ENCODE results near the gene S100A7. TPM values are rescaled to one million over a fixed set of nuclear protein-coding genes. Genes with fewer than 3 reads are reported as not detected.

Gene S100A7
- total RNA-seq, 4 donors from 2014 or later, result 12.2 to 46.8 (median 31.3) TPM

DNA sequence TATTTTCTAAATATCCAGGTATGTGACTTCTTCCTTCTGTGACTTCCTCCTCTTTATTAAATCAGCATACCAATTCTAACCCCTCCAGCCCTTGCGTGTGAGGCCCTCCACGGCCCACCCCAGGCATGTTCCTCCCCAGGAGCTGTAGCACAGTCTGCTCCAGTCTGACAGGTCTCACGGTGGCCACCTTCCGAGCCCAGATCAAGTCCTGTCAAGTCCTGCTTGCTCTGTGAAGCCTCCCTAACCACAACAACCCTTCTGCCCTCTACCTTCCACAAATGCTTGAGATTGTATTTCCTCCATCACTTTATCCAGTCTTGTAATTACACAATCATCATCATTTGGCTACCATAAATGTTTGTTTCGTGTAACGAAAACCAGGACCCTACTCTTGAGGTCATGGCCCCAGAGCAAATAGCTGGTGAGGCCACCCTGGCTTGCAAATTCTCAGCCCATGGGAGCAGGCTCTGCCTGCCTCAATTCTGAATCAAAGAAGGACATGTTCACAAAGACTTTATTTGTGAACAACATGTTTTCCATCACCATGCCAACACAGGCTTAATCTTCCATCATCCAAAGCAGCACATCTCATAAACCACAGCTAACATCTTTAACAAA is 33.0 kb upstream of the S100A7 start:
- WGBS, 2 donors, result 52 to 59% methylated on average over 6 of the region's 6 CpGs
- intact Hi-C loops (cut with DNase I; ENCODE audit: low total_unique reads), result no loop called here
- no peak for DNase-seq (ENCODE audit: low spot score in 2 of 2)
- TF ChIP-seq, protein P1, sequence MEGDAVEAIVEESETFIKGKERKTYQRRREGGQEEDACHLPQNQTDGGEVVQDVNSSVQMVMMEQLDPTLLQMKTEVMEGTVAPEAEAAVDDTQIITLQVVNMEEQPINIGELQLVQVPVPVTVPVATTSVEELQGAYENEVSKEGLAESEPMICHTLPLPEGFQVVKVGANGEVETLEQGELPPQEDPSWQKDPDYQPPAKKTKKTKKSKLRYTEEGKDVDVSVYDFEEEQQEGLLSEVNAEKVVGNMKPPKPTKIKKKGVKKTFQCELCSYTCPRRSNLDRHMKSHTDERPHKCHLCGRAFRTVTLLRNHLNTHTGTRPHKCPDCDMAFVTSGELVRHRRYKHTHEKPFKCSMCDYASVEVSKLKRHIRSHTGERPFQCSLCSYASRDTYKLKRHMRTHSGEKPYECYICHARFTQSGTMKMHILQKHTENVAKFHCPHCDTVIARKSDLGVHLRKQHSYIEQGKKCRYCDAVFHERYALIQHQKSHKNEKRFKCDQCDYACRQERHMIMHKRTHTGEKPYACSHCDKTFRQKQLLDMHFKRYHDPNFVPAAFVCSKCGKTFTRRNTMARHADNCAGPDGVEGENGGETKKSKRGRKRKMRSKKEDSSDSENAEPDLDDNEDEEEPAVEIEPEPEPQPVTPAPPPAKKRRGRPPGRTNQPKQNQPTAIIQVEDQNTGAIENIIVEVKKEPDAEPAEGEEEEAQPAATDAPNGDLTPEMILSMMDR (IDR thresholded peaks at IDR 0.05), result no peak
- TF ChIP-seq POLR2A (IDR thresholded peaks at IDR 0.05), result no peak
- H3K4me3 ChIP-seq (ENCODE audit: low read depth, poor library complexity, severe bottlenecking), result no peak overlapping the region

DNA sequence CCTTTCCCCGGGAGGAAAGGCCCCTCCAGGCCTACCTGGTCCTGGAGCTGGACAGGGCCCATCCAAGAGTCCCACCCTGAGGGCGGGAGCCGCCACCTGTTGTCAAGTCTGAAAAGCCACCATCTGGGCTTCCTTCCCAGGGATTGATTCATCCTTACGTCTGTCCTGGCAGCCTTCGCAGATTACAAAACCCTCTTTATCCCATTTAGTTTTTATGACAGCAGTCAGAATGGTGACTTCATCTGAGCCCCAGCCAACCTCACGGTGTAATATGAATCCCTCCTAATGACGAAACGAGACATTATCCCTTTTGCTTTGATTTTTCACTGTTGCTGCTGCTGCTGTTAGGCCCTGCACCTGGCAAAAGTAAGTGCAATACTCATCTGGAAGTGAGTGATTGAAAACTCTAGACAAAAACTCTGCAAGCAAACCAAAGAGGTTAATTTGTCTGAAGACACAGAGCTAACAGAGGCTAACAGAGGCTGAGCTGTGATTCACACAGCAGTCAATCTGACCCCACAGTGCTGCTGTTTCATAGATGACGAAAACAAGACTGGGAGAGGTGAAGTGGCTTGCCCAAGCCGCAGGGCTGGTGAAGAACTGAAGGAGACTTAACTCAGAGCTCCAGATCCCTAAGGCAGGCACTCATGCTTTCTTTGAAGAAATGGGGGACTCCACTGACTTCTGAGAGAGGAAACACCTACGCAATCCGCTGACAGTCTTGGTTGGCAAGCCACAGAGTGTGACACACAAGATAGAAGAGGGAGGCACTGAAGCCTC is 30.0 kb upstream of the S100A7 start:
- intact Hi-C loops (cut with DNase I; ENCODE audit: low total_unique reads), result no loop called here
- TF ChIP-seq POLR2A (IDR thresholded peaks at IDR 0.05), result no peak
- TF ChIP-seq, protein P1 (IDR thresholded peaks at IDR 0.05), result no peak
- WGBS, 2 donors, result 19 to 21% methylated on average over 12 of the region's 12 CpGs
- DNase-seq (ENCODE audit: low spot score in 2 of 2), result peak; percentile 90 to 94
- no peak overlapping the region for H3K4me3 ChIP-seq (ENCODE audit: low read depth, poor library complexity, severe bottlenecking)

DNA sequence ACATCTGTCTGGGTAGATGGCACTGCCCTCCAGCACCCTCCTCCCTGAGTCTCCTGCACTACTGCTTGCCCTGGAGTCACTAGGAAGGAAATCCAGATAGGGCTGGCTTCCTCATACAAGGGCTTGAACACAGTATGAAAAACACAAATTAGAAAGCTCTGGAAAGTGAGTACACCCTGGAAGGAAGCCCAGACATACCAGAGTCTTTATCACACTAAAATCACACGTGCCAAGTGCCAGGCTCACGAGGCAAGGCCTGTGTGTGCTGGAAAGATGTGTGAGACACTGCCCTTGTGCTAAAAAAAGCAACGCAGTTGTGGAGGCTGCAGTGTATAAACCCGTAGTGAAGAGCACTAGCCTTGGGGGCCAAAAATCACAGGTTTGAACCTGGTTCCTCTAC is 28.3 kb upstream of the S100A7 start:
- no peak for DNase-seq (ENCODE audit: low spot score in 2 of 2)
- no peak overlapping the region for H3K4me3 ChIP-seq (ENCODE audit: low read depth, poor library complexity, severe bottlenecking)
- intact Hi-C loops (cut with DNase I; ENCODE audit: low total_unique reads), result no loop called here
- TF ChIP-seq POLR2A (IDR thresholded peaks at IDR 0.05), result no peak
- TF ChIP-seq, protein P1 (IDR thresholded peaks at IDR 0.05), result no peak
- 5 to 17% methylated on average over 4 of the region's 4 CpGs for WGBS, 2 donors

DNA sequence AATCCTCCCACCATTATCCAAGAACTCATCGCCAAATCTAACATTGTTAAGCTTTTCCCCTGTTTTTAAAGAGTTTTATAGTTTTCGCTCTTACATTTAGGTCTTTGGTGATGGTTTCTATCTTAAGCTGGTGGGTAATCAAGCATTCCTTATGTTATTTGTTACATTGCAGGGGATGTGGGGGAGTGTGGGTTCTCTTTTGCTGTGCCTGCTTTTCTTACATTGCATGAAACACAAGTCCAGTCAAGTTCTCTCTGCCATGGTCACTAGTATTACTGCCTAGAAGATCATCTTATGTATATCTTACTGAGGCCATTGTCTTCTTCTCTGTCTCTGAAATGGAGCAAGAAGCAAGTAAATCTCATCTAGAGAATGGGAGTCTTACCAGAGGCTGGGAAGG is 27.3 kb upstream of the S100A7 start:
- no peak for DNase-seq (ENCODE audit: low spot score in 2 of 2)
- TF ChIP-seq, protein P1 (IDR thresholded peaks at IDR 0.05), result no peak
- no peak for TF ChIP-seq POLR2A (IDR thresholded peaks at IDR 0.05)
- intact Hi-C loops (cut with DNase I; ENCODE audit: low total_unique reads), result no loop called here
- 98 to 100% methylated on average over 2 of the region's 2 CpGs for WGBS, 2 donors
- H3K4me3 ChIP-seq (ENCODE audit: low read depth, poor library complexity, severe bottlenecking), result no peak overlapping the region

DNA sequence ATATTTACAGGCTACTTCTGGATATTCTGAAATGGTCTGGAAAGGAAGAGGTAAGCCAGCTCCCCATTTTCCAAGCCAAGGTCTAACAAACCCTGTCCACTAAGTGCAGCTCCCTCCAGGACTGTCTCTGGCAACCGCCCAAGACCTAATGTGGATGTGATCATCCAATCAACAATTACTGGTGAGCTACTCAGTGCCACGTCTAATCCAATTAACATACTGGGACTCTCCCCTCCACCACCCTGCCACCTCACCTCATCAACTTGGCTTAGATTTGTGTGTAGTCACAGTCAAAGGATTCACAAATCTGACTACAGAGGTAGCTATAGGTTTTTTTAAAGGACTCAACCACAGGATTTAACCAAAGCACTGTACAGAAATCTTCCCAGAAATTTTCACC is 25.4 kb upstream of the S100A7 start:
- DNase-seq (ENCODE audit: low spot score in 2 of 2), result no peak
- intact Hi-C loops (cut with DNase I; ENCODE audit: low total_unique reads), result no loop called here
- no peak for TF ChIP-seq POLR2A (IDR thresholded peaks at IDR 0.05)
- TF ChIP-seq, protein P1 (IDR thresholded peaks at IDR 0.05), result no peak
- no peak overlapping the region for H3K4me3 ChIP-seq (ENCODE audit: low read depth, poor library complexity, severe bottlenecking)
- 47 to 60% methylated on average over 2 of the region's 2 CpGs for WGBS, 2 donors
